Endothelial cell of umbilical vein (primary cell): ENCODE data around the gene BTNL9. TPM values are rescaled to one million over a fixed set of nuclear protein-coding genes. Genes with fewer than 3 reads are reported as not detected.

Experiments
- BruUV-seq: library from RNA; stranded (reverse); fragments of 400-500 nt; replicated peaks from 2 replicates; lab custom pipeline; 2021; lab: Mats Ljungman, UMichigan
- CTCF ChIA-PET: fragments of 300-600, 350-600 bp; sonication (Branson Sonifier 250); formaldehyde crosslinking; loops from one replicate; lab custom pipeline; 2021; ENCODE audit warnings: antibody characterized with exemption, inconsistent platforms; lab: Charles Lee
- POLR2A ChIA-PET: fragments of 300-600, 350-600 bp; sonication (Branson Sonifier 250); formaldehyde crosslinking; loops from one replicate; lab custom pipeline; 2021; ENCODE audit warnings: antibody characterized with exemption, inconsistent platforms; lab: Charles Lee
- DNase-seq: peaks from one replicate; pipeline ENCODE4 v3.0.0-alpha.2; 2011; ENCODE audit warnings: low read depth, low spot score
- FAIRE-seq: peaks from 2 replicates; lab custom pipeline; 2011; peaks lifted over from hg19 to GRCh38; lab: Jason Lieb, UNC
- H2AFZ ChIP-seq: 2 replicates; pipeline ENCODE4 v1.6.0; 2012; ENCODE audit warnings: low read depth, low read length, control low read depth, inconsistent platforms
- H3K27ac ChIP-seq: 2 replicates; pipeline ENCODE4 v1.5.1; 2011; ENCODE audit warnings: low read depth, mild to moderate bottlenecking, control low read depth, low read length, moderate library complexity; ENCODE audit not compliant: insufficient read depth
- H3K27me3 ChIP-seq, 2 experiments: 2 replicates each; pipeline versions ENCODE4 v1.6.0 to v1.6.1; 2011; ENCODE audit warnings: low read length in 2 of 2, mixed read lengths in 1 of 2; ENCODE audit not compliant: control insufficient read depth in 2 of 2, insufficient read depth in 2 of 2
- H3K36me3 ChIP-seq, 2 experiments: 2 replicates in 1 of 2; 3 replicates in 1 of 2; pipeline ENCODE4 v1.5.1; 2011; ENCODE audit warnings: low read length in 2 of 2, mild to moderate bottlenecking in 1 of 2, moderate library complexity in 1 of 2; ENCODE audit not compliant: control insufficient read depth in 2 of 2, insufficient read depth in 2 of 2; ENCODE audit errors: extremely low read depth in 1 of 2
- H3K4me1 ChIP-seq: 3 replicates; pipeline ENCODE4 v1.5.1; 2011; ENCODE audit warnings: mild to moderate bottlenecking, low read length; ENCODE audit not compliant: control insufficient read depth, insufficient read depth; ENCODE audit errors: extremely low read depth
- H3K4me2 ChIP-seq: 2 replicates; pipeline ENCODE4 v1.6.1; 2011; ENCODE audit warnings: low read length, control low read depth, mixed read lengths; ENCODE audit not compliant: insufficient read depth
- H3K4me3 ChIP-seq, 3 experiments: fragments of 200-600 bp in 1 of 3; sonication (generic), shearing (Covaris generic) in 1 of 3; replicated peaks in 1 of 3; 2 replicates each; pipeline ENCODE4 v1.5.1; 2011 to 2016; ENCODE audit warnings: control low read depth in 3 of 3, low read length in 3 of 3, mild to moderate bottlenecking in 2 of 3, inconsistent platforms in 1 of 3, low read depth in 1 of 3, moderate library complexity in 1 of 3; ENCODE audit not compliant: insufficient read depth in 1 of 3
- H3K79me2 ChIP-seq: 2 replicates; pipeline ENCODE4 v1.6.0; 2012; ENCODE audit warnings: low read length, inconsistent platforms; ENCODE audit not compliant: control insufficient read depth, insufficient read depth
- H3K9ac ChIP-seq: replicated peaks from 2 replicates; pipeline ENCODE3; 2011; ENCODE audit warnings: low read length, control low read depth; ENCODE audit not compliant: insufficient read depth; ENCODE audit errors: extremely low read depth
- H3K9me1 ChIP-seq: replicated peaks from 3 replicates; pipeline ENCODE4 v1.6.0; 2011; ENCODE audit warnings: mild to moderate bottlenecking, low read length; ENCODE audit not compliant: control insufficient read depth, insufficient read depth; ENCODE audit errors: extremely low read depth
- H3K9me3 ChIP-seq: replicated peaks from 2 replicates; pipeline ENCODE4 v1.5.1; 2012; ENCODE audit warnings: low read length, inconsistent platforms; ENCODE audit not compliant: control insufficient read depth, insufficient read depth
- H4K20me1 ChIP-seq: replicated peaks from 2 replicates; pipeline ENCODE3; 2011; ENCODE audit warnings: mild to moderate bottlenecking, low read length; ENCODE audit not compliant: control insufficient read depth, insufficient read depth; ENCODE audit errors: extremely low read depth
- CTCF ChIP-seq, 2 donors: IDR thresholded peaks; 1 replicate in 1 of 2; 2 replicates in 1 of 2; pipeline ENCODE4 v1.5.1; 2011; ENCODE audit warnings: low read length in 2 of 2, mild to moderate bottlenecking in 2 of 2, moderate library complexity in 2 of 2, control low read depth in 1 of 2, inconsistent platforms in 1 of 2, low read depth in 1 of 2; ENCODE audit not compliant: insufficient read depth in 1 of 2; ENCODE audit errors: extremely low read depth in 1 of 2
- EZH2 ChIP-seq: IDR thresholded peaks from 2 replicates; pipeline ENCODE4 v1.6.1; 2012; ENCODE audit warnings: borderline replicate concordance, low read depth, mild to moderate bottlenecking, moderate library complexity, low read length, inconsistent platforms; ENCODE audit not compliant: severe bottlenecking
- FOS ChIP-seq: IDR thresholded peaks from 2 replicates; pipeline ENCODE4 v1.6.1; 2011; ENCODE audit warnings: mild to moderate bottlenecking, low read length, moderate library complexity, borderline replicate concordance; ENCODE audit not compliant: insufficient read depth
- GATA2 ChIP-seq: IDR thresholded peaks from 2 replicates; pipeline ENCODE4 v1.7.0; 2011; ENCODE audit warnings: low read depth, mild to moderate bottlenecking, moderate library complexity, mixed read lengths, low read length; ENCODE audit not compliant: insufficient read length, insufficient read depth
- JUN ChIP-seq: IDR thresholded peaks from 2 replicates; pipeline ENCODE4 v1.6.1; 2011; ENCODE audit warnings: borderline replicate concordance, low read depth; ENCODE audit not compliant: insufficient read length, insufficient read depth
- MYC ChIP-seq: IDR thresholded peaks from one replicate; pipeline ENCODE4 v1.6.1; 2011; ENCODE audit warnings: mild to moderate bottlenecking, low read depth, low read length
- POLR2A ChIP-seq: IDR thresholded peaks from 2 replicates; pipeline ENCODE4 v1.6.1; 2012; ENCODE audit warnings: low read depth, mild to moderate bottlenecking, control low read depth, low read length
- POLR2AphosphoS5 ChIP-seq: IDR thresholded peaks from 2 replicates; pipeline ENCODE4 v1.6.1; 2012; ENCODE audit warnings: low read depth, mild to moderate bottlenecking, control low read depth, low read length, moderate library complexity; ENCODE audit not compliant: insufficient read depth
- dilution Hi-C: fragments of 300-500 bp; cut with MboI; formaldehyde crosslinking; loops from one replicate; pipeline ENCODE4 v1.15.0; 2019; ENCODE audit warnings: low sequenced_read_pairs; ENCODE audit not compliant: extremely low pct_ligation_motif_present
- intact Hi-C: fragments of 100-400 bp; cut with micrococcal nuclease; formaldehyde crosslinking; loops from one replicate; pipeline ENCODE4 v1.10.0; 2022
- polyA plus RNA-seq, 4 experiments: library from polyadenylated mRNA; depleted of rRNA in 3 of 4; stranded (reverse) in 3 of 4; unstranded in 1 of 4; fragments of >200 nt; gene quantifications; 2 replicates each; pipeline versions ENCODE4 v1.2.1 to v1.2.3, GENCODE V29; 2011 to 2012; ENCODE audit warnings: missing spikeins in 1 of 4
- total RNA-seq: library from RNA; stranded (reverse); gene quantifications from 2 replicates; pipeline ENCODE4 v1.2.3, GENCODE V29; 2021
- TF ChIP-seq, protein P1 (sequence below): IDR thresholded peaks from 2 replicates; pipeline ENCODE4 v1.6.1; 2011; ENCODE audit not compliant: insufficient read depth, insufficient read length

The BTNL9 gene
- total and polyA plus RNA-seq, 2 donors (not counting 3 experiments of a cell fraction or from before 2014, with no cell fraction given), result 0.13 to 0.33 TPM

GRCh38 chr5:181035991-181036815 lies 3.9 kb upstream of the BTNL9 start:
- DNase-seq (no peak), FAIRE-seq (no peak)
- Histone ChIP-seq H4K20me1 (no peaks in the 10 kb centered on the region), H3K9ac (no peak overlapping the region), H3K4me2 (no peak overlapping the region), H3K36me3 (no peaks in the 10 kb centered on the region), H3K4me1 (no peaks in the 10 kb centered on the region), H2AFZ (no peak overlapping the region), H3K9me3 (no peaks in the 10 kb centered on the region), H3K4me3 (no peak overlapping the region), H3K27me3 (no peaks in the 10 kb centered on the region), H3K9me1 (no peaks in the 10 kb centered on the region), H3K79me2 (no peaks in the 10 kb centered on the region), H3K27ac (no peak overlapping the region)
- ChIA-PET CTCF (interaction anchor here (0.7 kb wide), 1 partner anchor 318 kb away, joined by 3 read pairs; no protein-coding TSS in a partner anchor), POLR2A (no interaction called here)
- no TSS peak for BruUV-seq
- dilution Hi-C loops, result no loop called here
- TF ChIP-seq CTCF (IDR thresholded peaks at IDR 0.05; ENCODE audit: extremely low read depth in 1 of 2, insufficient read depth in 1 of 2, low read depth in 1 of 2, low read length in 2 of 2) (no peak), FOS (no peak), JUN (no peak), GATA2 (no peak), MYC (no peak), EZH2 (no peak), POLR2AphosphoS5 (no peak), POLR2A (no peak)
- TF ChIP-seq, protein P1, sequence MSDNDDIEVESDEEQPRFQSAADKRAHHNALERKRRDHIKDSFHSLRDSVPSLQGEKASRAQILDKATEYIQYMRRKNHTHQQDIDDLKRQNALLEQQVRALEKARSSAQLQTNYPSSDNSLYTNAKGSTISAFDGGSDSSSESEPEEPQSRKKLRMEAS, result no peak
- intact Hi-C loops, result no loop called here
